ENCODE measurements around the gene RELA. TPM values are rescaled to one million over a fixed set of nuclear protein-coding genes. Genes with fewer than 3 reads are reported as not detected.
A peak's percentile ranks its signal among the peaks of the same experiment; 100 is the strongest.
"Not testable (repeated sequence)": the region's sequence is repeated elsewhere in the genome, so short reads cannot be mapped to it uniquely, and the experiment has no call there.

Gene RELA
- total RNA-seq, 1 donor from 2014 or later, result 68.9 TPM

DNA sequence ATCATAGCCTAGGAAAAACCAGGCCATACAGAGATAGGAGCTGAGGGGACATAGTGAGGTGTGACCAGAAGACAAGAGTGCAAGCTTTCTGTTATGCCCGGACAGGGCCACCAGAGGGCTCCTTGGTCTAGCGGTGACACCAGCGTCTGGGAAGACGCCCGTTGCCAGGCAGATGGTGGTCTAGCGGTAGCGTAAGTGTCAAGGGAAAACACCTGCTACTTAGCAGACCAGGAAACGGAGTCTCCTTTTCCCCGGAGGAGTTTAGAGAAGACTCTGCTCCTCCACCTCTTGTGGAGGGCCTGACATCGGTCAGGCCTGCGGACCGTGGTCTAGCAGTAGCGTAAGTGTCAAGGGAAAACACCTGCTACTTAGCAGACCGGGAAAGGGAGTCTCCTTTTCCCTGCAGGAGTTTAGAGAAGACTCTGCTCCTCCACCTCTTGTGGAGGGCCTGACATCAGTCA, 43.6 kb upstream of the RELA start:
- H3K9me3 ChIP-seq; H3K27ac ChIP-seq; H3K36me3 ChIP-seq; intact Hi-C loops (cut with DNase I); ATAC-seq; H3K27me3 ChIP-seq (ENCODE audit: low read depth): not testable (repeated sequence)
- H3K4me3 ChIP-seq, result peak overlapping the region; percentile 21
- peaks cover 21% of the 10 kb centered on the region for H3K4me1 ChIP-seq
- TF ChIP-seq, protein P1, sequence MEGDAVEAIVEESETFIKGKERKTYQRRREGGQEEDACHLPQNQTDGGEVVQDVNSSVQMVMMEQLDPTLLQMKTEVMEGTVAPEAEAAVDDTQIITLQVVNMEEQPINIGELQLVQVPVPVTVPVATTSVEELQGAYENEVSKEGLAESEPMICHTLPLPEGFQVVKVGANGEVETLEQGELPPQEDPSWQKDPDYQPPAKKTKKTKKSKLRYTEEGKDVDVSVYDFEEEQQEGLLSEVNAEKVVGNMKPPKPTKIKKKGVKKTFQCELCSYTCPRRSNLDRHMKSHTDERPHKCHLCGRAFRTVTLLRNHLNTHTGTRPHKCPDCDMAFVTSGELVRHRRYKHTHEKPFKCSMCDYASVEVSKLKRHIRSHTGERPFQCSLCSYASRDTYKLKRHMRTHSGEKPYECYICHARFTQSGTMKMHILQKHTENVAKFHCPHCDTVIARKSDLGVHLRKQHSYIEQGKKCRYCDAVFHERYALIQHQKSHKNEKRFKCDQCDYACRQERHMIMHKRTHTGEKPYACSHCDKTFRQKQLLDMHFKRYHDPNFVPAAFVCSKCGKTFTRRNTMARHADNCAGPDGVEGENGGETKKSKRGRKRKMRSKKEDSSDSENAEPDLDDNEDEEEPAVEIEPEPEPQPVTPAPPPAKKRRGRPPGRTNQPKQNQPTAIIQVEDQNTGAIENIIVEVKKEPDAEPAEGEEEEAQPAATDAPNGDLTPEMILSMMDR (IDR thresholded peaks at IDR 0.05), result peak; percentile 78
- peak; percentile 88 for DNase-seq

DNA sequence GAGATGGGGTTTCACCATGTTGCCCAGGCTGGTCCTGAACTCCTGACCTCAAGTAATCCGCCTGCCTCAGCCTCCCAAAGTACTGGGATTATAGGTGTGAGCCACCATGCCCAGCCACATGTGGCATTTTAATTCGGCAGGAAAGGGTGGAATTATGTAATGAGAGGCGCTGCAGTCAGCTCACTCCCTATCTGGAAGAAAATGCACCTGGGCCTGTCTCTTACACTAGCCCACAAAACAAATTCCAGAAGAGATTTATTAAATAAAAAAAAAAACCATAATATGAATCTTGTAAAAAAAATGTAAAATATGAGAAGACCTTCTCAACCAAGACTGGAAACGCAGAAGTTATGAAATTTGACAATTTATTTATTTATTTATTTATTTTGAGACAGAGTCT, 41.1 kb upstream of the RELA start:
- DNase-seq, result no peak

DNA sequence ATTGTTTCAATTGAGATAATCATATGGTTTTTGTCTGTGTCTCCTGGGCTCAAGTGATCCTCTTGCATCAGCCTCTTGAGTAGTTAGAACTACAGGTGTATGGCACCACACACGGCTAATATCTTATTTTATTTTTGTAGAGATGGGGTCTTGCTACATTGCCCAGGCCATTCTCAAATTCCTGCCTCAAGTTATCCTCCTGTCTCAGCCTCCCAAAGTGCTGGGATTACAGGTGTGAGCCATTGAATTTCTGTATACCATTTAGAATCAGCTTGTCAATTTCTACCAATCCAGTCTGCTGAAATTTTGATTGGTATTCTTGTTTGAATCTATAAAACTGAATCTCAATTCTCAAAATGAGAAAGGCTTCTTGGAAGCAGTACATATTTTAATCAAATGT, 39.0 kb upstream of the RELA start:
- Histone ChIP-seq H3K27me3 (ENCODE audit: low read depth) (no peaks in the 10 kb centered on the region), H3K27ac (no peak overlapping the region), H3K36me3 (no peaks in the 10 kb centered on the region), H3K4me3 (no peak overlapping the region), H3K4me1 (peaks cover 4% of the 10 kb centered on the region), H3K9me3 (no peaks in the 10 kb centered on the region)
- TF ChIP-seq, protein P1 (IDR thresholded peaks at IDR 0.05), result no peak
- intact Hi-C loops (cut with DNase I), result no loop called here
- ATAC-seq, result no peak
- DNase-seq, result no peak

More for the DNA sequence above, 41.1 kb upstream of the RELA start:
- Histone ChIP-seq H3K27ac (no peak overlapping the region), H3K4me1 (peaks cover 4% of the 10 kb centered on the region), H3K27me3 (ENCODE audit: low read depth) (no peaks in the 10 kb centered on the region), H3K36me3 (no peaks in the 10 kb centered on the region), H3K4me3 (no peak overlapping the region), H3K9me3 (no peaks in the 10 kb centered on the region)
- TF ChIP-seq, protein P1 (IDR thresholded peaks at IDR 0.05), result no peak
- no peak for ATAC-seq
- intact Hi-C loops (cut with DNase I), result no loop called here

DNA sequence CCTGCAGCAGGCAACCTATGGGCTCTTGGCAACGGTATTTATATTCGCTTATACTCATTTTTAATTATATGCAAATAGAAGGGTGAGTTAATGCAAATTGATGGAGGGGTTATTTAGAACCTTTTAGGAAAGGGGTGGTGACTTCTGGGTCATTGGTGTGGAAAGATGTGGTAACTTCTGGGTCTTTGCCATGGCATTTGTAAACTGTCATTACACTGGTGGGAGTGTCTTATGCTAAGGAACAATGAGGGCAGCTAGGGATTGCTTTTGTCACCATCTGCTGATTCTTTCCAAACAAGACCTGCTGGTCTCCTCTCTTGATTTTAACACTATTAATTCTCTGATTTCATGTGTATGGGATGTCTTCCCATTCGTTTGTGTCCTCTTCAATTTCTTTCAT, 37.7 kb upstream of the RELA start:
- Histone ChIP-seq H3K4me1 (peaks cover 11% of the 10 kb centered on the region), H3K9me3 (no peaks in the 10 kb centered on the region), H3K27ac (no peak overlapping the region), H3K4me3 (no peak overlapping the region), H3K36me3 (no peaks in the 10 kb centered on the region), H3K27me3 (ENCODE audit: low read depth) (no peaks in the 10 kb centered on the region)
- DNase-seq (no peak), ATAC-seq (peak in 1 of 2 donors; percentile 41)
- TF ChIP-seq, protein P1 (IDR thresholded peaks at IDR 0.05), result no peak
- intact Hi-C loops (cut with DNase I), result no loop called here

DNA sequence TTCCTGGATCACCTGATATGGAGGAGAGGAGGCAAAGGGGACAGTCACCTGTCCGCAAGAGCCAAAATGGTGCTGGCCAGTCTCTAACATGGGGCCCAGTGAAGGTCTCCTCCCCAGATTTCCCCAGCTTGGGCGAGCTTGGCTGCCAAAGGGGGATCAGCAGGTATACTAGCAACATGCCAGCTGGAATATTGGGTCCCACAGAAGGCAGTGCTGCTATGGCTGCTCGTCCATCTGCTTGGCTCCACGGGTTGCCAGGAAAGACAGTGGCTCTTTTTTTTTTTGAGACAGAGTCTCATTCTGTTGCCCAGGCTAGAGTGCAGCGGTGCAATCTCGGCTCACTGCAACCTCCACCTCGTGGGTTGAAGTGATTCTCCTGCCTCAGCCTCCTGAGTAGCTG, 36.6 kb upstream of the RELA start:
- DNase-seq (no peak), ATAC-seq (no peak)
- TF ChIP-seq, protein P1 (IDR thresholded peaks at IDR 0.05), result no peak
- intact Hi-C loops (cut with DNase I), result no loop called here
- Histone ChIP-seq H3K9me3 (no peaks in the 10 kb centered on the region), H3K4me1 (peaks cover 11% of the 10 kb centered on the region), H3K27ac (no peak overlapping the region), H3K27me3 (ENCODE audit: low read depth) (no peaks in the 10 kb centered on the region), H3K4me3 (no peak overlapping the region), H3K36me3 (no peaks in the 10 kb centered on the region)

DNA sequence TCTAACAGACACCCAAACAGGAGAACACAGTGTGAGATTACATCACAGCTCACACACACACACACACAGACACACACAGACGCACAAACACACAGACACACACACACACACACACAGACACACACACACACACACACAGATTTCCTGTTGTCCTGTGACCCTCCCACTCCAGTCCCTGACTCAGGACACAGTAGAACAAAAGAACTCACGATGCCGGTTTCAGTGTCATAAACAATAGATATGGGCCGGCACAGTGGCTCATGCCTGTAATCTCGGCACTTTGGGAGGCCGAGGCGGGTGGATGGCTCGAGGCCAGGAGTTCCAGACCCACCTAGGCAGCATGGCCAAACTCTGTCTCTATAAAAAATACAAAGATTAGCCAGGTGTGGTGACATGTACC, 35.5 kb upstream of the RELA start:
- Histone ChIP-seq H3K4me1 (peaks cover 11% of the 10 kb centered on the region), H3K27ac (no peak overlapping the region), H3K36me3 (no peaks in the 10 kb centered on the region), H3K9me3 (no peaks in the 10 kb centered on the region), H3K4me3 (no peak overlapping the region), H3K27me3 (ENCODE audit: low read depth) (no peaks in the 10 kb centered on the region)
- ATAC-seq (peak; percentile 29 to 66), DNase-seq (no peak)
- intact Hi-C loops (cut with DNase I), result no loop called here
- TF ChIP-seq, protein P1 (IDR thresholded peaks at IDR 0.05), result no peak
